OCI-LY7 (cell line): Measurements from ENCODE around the gene KIF17. TPM values are rescaled to one million over a fixed set of nuclear protein-coding genes. Genes with fewer than 3 reads are reported as not detected.
"Not testable (repeated sequence)": the region's sequence is repeated elsewhere in the genome, so short reads cannot be mapped to it uniquely, and the experiment has no call there.

Source experiments
- BruUV-seq: library from RNA; stranded (reverse); fragments of 400-500 nt; replicated peaks from 2 replicates; lab custom pipeline; 2021; lab: Mats Ljungman, UMichigan
- CTCF ChIA-PET: fragments of 300-600 bp; sonication (Branson Sonifier 250); formaldehyde crosslinking; loops from one replicate; lab custom pipeline; 2022; ENCODE audit warnings: antibody characterized with exemption; ENCODE audit not compliant: unreplicated experiment; lab: Charles Lee
- POLR2A ChIA-PET: fragments of 300-600 bp; sonication (Branson Sonifier 250); formaldehyde crosslinking; loops from one replicate; lab custom pipeline; 2022; ENCODE audit warnings: antibody characterized with exemption; lab: Charles Lee
- DNase-seq: peaks from one replicate; pipeline ENCODE4 v3.0.0-alpha.2; 2015; ENCODE audit warnings: low spot score
- H2AFZ ChIP-seq: fragments of 200-600 bp; sonication (generic), shearing (Covaris generic); 2 replicates; pipeline ENCODE4 v1.6.1; 2014; ENCODE audit warnings: mild to moderate bottlenecking, antibody characterized with exemption, low read length, moderate library complexity
- H3K27ac ChIP-seq: fragments of 200-600 bp; sonication (generic); 2 replicates; pipeline ENCODE4 v1.5.1; 2014; ENCODE audit warnings: mixed run types, low read depth, mild to moderate bottlenecking, moderate library complexity, low read length, inconsistent platforms; ENCODE audit not compliant: poor library complexity, severe bottlenecking
- H3K36me3 ChIP-seq: fragments of 200-600 bp; sonication (generic); 2 replicates; pipeline ENCODE4 v1.6.1; 2014; ENCODE audit warnings: mild to moderate bottlenecking, antibody characterized with exemption, low read length, moderate library complexity, mixed read lengths; ENCODE audit not compliant: insufficient read depth
- H3K4me1 ChIP-seq: fragments of 200-600 bp; sonication (generic); 2 replicates; pipeline ENCODE4 v1.5.1; 2014; ENCODE audit warnings: mild to moderate bottlenecking, low read length; ENCODE audit not compliant: insufficient read depth, poor library complexity, severe bottlenecking
- H3K4me2 ChIP-seq: fragments of 200-600 bp; sonication (generic); 2 replicates; pipeline ENCODE4 v1.6.1; 2014; ENCODE audit warnings: mild to moderate bottlenecking, low read length
- H3K4me3 ChIP-seq: fragments of 200-600 bp; sonication (generic); 2 replicates; pipeline ENCODE4 v1.5.1; 2014; ENCODE audit warnings: mild to moderate bottlenecking, low read depth, low read length; ENCODE audit not compliant: poor library complexity, severe bottlenecking
- H3K79me2 ChIP-seq: fragments of 200-600 bp; sonication (generic); 2 replicates; pipeline ENCODE4 v1.6.1; 2016; ENCODE audit warnings: low read depth, mild to moderate bottlenecking, low read length, moderate library complexity, mixed read lengths; ENCODE audit not compliant: insufficient read depth
- H3K9me2 ChIP-seq: fragments of 200-600 bp; sonication (generic); 2 replicates; pipeline ENCODE4 v1.6.1; 2016; ENCODE audit warnings: mild to moderate bottlenecking, low read length, mixed read lengths; ENCODE audit not compliant: insufficient read depth
- H3K9me3 ChIP-seq: fragments of 200-600 bp; sonication (generic); 2 replicates; pipeline ENCODE4 v1.6.1; 2014; ENCODE audit warnings: mild to moderate bottlenecking, mixed run types, low read length, mixed read lengths
- H4K20me1 ChIP-seq: fragments of 200-600 bp; sonication (generic); 2 replicates; pipeline ENCODE4 v1.6.1; 2014; ENCODE audit warnings: mild to moderate bottlenecking, antibody characterized with exemption, low read length, moderate library complexity, mixed read lengths; ENCODE audit not compliant: insufficient read depth
- CTCF ChIP-seq: fragments of 200-600 bp; sonication (generic); conservative IDR thresholded peaks from 2 replicates; pipeline ENCODE4 v1.5.1; 2014; ENCODE audit warnings: mild to moderate bottlenecking, antibody characterized with exemption, low read length, moderate library complexity, mixed read lengths
- EZH2phosphoT487 ChIP-seq: fragments of 200-600 bp; sonication (generic); IDR thresholded peaks from 2 replicates; pipeline ENCODE4 v1.6.1; 2018; ENCODE audit warnings: low read depth, borderline replicate concordance, mild to moderate bottlenecking, mixed run types, antibody characterized with exemption, low read length, moderate library complexity, mixed read lengths
- intact Hi-C: fragments of 100-400 bp; cut with micrococcal nuclease; formaldehyde crosslinking; loops from one replicate; pipeline ENCODE4 v1.10.0; 2022; ENCODE audit not compliant: unreplicated experiment
- total RNA-seq, 2 experiments: library from RNA; depleted of rRNA in 1 of 2; stranded (reverse); fragments of >200 nt in 1 of 2; shearing (Covaris generic) in 1 of 2; gene quantifications; 2 replicates each; pipeline ENCODE4 v1.2.3, GENCODE V29; 2014 to 2022

Gene KIF17
- total RNA-seq, 2 experiments from 2014 or later = 1.1 TPM; not detected in 1

- CTCF ChIA-PET = interaction anchor here (0.6 kb wide), 1 partner anchor 8 kb away, joined by 3 read pairs; no protein-coding TSS in a partner anchor
- intact Hi-C loops = no loop called here
Measured at GRCh38 chr1:20719871-20720620, 2.2 kb upstream of the KIF17 start.

GRCh38 chr1:20719261-20719660 is 1.5 kb upstream of the KIF17 start:
- Histone ChIP-seq H3K9me2 (no peaks in the 10 kb centered on the region), H3K4me2 (no peak overlapping the region), H2AFZ (no peak overlapping the region), H3K9me3 (no peaks in the 10 kb centered on the region), H3K27ac (no peak overlapping the region), H3K4me1 (no peaks in the 10 kb centered on the region), H3K4me3 (no peak overlapping the region), H3K36me3 (no peaks in the 10 kb centered on the region), H4K20me1 (no peaks in the 10 kb centered on the region), H3K79me2 (no peaks in the 10 kb centered on the region)
- intact Hi-C loops = no loop called here
- no TSS peak for BruUV-seq
- POLR2A ChIA-PET = interaction anchor here (0.6 kb wide), 1 partner anchor 228 kb away, joined by 3 read pairs; no protein-coding TSS in a partner anchor
- DNase-seq = no peak
- CTCF ChIA-PET = no interaction called here
- TF ChIP-seq EZH2phosphoT487 (no peak), CTCF (no peak)

More at GRCh38 chr1:20719871-20720620, 2.2 kb upstream of the KIF17 start:
- no peaks in the 10 kb centered on the region for H3K36me3 ChIP-seq
- no peaks in the 10 kb centered on the region for H3K9me3 ChIP-seq
- H3K4me3 ChIP-seq = no peak overlapping the region
- no peaks in the 10 kb centered on the region for H3K9me2 ChIP-seq
- no peak overlapping the region for H2AFZ ChIP-seq
- no peaks in the 10 kb centered on the region for H4K20me1 ChIP-seq
- H3K27ac ChIP-seq = no peak overlapping the region
- no peaks in the 10 kb centered on the region for H3K79me2 ChIP-seq
- H3K4me2 ChIP-seq = no peak overlapping the region
- POLR2A ChIA-PET = interaction anchor here (0.6 kb wide), 1 partner anchor 17 kb away, joined by 4 read pairs; no protein-coding TSS in a partner anchor
- BruUV-seq = no TSS peak
- no peak for TF ChIP-seq CTCF
- no peak for TF ChIP-seq EZH2phosphoT487
- no peak for DNase-seq
- no peaks in the 10 kb centered on the region for H3K4me1 ChIP-seq

GRCh38 chr1:20718343-20718882 is 606 bp upstream of the KIF17 start:
- H4K20me1 ChIP-seq, intact Hi-C loops, BruUV-seq, H2AFZ ChIP-seq, H3K4me3 ChIP-seq, DNase-seq, H3K9me3 ChIP-seq, H3K79me2 ChIP-seq, H3K36me3 ChIP-seq, H3K27ac ChIP-seq, H3K4me1 ChIP-seq, H3K9me2 ChIP-seq: not testable (repeated sequence)
- ChIA-PET CTCF (interaction anchor here (0.6 to 1.2 kb wide), 2 partner anchors 21 to 554 kb away, joined by 4 read pairs; no protein-coding TSS in a partner anchor), POLR2A (interaction anchor here (0.6 kb wide), 1 partner anchor 229 kb away, joined by 3 read pairs; no protein-coding TSS in a partner anchor)
- H3K4me2 ChIP-seq = peak overlapping the region; percentile 53; the same call in 1 of the 2 replicates
